DMS79 (cell line): ENCODE data around the gene PGAM5.

Experiments
- DNase-seq: peaks from one replicate; lab custom pipeline; 2025; lab: John Stamatoyannopoulos, UW

The PGAM5 gene

GRCh38 chr12:132720606-132721345, 10.1 kb downstream of the PGAM5 start:
- no peak for DNase-seq

DNA sequence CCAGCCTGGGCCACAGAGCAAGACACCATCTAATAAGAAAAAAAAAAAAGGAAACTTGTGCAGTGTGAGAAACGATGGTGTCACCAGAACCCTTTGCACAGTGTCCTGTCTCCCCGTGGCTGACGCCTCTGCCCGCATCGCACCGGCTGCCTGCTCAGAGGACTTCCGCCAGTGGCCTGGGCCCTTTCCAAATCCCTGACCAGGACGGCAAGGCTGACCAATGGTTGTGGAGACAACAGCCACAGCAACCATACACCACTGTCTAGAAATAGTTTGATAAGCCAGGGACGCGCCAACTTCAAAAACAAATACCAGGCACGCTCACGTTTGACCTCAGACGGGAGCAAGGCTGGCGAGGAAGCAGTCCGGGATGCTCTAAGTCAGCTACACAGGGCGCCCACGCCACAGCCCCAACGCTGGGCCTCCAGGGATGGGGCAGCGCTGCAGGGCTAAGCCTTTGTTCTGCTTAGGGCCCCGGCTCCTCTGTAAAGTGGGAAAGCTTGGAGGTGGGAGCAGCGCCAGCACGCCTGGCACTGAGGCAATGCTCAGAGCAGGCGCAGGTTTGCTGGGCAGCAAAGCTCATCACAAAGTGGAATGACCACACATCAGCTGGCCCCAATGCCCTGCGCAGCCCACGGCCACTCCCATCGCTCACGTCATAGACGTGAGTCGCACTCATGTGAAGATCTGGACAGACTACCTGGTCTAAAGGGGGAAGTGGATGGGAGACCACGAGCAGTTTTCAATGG, 12.5 kb downstream of the PGAM5 start:
- DNase-seq: no peak

GRCh38 chr12:132723764-132724140, 13.1 kb downstream of the PGAM5 start:
- no peak for DNase-seq

DNA sequence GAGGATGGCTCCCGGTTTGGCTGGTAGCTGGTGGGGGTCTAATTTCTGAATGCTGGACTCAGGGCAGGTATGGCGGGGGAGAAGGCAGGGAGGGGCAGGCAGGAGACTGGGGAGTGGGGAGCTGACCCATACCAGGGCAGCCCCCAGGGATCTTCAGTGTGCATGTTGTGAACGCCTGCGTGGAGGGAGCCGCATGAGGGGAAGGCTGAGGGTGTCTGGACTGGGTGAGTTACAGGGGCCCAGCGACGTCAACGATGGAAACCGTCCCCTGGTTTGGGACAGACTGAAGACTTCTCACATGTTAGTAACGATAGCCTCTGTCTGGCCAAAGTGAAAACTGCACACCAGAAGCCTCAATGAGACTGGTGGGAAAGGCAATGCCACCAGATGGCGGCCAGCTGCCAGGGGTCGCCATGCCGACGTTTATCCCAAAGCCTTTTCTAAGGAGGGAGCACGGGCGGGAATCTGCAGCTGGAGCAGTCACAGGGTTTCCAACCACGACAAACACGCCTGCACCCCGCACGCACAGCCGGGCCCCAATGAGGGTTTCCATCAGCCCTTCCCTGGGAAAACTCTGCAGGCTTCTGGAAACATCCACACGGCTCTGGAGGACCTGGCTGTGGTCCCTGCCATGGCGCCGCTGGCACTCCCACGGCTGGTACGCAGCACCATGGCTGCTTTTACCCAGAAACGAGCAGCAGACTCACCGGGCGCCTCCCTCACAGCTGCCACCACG, 14.0 kb downstream of the PGAM5 start:
- DNase-seq: no peak

DNA sequence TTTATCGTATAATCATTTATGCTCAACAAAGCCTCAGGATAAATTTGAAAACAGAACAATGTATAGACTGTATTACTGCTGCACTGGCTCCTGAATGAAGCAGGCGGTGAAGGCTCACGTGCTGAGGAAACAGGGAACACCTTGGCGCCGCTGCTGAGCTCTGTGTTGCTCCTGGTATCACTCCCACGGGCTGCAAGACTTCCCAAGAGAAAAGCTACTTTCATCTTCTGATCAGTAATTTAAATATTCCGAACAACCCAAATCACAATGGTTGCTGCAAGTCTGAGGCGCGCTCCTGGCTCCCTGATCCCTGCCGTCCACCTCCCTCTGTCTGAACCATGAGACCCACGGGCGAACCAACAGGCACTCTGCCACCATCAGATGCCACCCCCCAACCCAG, 15.7 kb downstream of the PGAM5 start:
- DNase-seq: no peak

GRCh38 chr12:132727091-132727794, 16.6 kb downstream of the PGAM5 start:
- no peak for DNase-seq

DNA sequence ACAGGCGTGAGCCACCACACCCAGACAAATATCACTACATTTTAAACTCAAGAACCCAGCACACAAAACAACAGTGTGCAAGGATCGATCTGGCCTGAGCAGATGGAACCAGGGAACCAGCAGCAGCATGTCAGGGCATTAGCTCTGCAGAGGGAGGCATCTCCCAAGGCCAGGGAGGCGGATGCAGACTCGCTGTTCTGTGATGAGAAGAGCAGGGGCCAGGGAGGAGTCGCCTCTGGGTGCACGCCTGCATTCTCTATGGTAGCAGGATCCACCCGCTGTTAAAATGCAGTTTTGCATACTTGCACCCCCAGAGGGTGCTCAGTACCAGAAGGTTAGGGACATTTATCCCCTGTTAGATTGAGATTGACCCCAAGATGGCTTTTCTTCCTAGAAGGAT, 17.9 kb downstream of the PGAM5 start:
- DNase-seq: no peak

DNA sequence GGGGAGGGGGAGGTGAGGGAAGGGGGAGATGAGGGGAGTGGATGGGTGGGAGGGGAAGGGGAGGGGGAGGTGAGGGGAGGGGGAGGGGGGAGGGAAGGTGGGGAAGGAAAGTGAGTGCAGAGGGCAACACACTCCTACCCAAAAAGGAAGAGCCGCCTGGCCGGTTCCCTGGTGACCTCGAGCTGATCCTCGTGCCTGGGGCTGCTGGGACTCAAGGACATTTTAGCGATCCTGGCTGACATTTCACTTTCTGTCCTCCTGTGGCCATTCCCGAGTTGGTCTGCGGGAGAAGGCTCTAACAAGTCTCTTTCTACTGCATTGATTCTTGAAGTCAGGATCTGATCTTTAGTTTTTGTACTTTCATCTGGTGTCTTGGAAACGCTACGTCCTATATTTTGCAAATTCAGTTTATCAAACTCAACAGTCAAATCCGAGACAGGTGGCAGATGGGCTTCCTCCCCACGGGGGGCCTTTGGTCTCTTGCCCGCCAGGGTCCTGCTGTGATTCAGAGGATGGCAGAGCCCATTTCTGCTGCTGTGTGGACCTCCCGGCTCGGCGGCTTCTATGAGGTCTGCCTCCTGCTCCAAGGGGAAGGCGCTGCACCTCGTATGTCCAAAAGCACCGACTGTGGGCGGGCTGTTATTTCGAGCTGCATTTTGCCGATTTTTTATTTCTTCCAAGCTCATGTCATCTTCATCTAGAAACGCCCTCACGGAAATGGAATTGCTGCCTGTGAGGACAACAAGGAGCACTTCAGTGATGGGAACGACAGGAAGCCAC, 19.1 kb downstream of the PGAM5 start:
- DNase-seq: no peak

- DNase-seq: no peak
Observed at GRCh38 chr12:132730353-132730752, 19.7 kb downstream of the PGAM5 start.

DNA sequence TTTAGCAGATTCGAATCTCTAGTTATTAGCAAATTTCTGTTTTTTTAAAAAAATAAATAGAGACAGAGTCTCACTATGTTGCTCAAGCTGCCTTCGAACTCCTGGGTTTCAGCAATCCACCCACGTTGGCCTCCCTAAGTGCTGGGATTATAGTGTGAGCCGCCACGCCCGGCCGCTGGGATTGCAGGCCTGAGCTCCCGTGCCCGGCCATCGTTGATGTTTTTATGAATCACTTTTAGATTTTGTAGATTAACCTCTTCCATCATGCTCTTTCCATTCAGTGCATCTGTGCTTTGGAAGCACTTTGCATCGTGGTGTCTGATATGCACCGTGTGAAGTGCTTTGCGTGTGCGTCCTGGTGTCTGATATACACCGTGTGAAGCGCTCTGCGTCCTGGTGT, 20.9 kb downstream of the PGAM5 start:
- DNase-seq: no peak

- no peak for DNase-seq
Observed at GRCh38 chr12:132734206-132734605, 23.6 kb downstream of the PGAM5 start.

DNA sequence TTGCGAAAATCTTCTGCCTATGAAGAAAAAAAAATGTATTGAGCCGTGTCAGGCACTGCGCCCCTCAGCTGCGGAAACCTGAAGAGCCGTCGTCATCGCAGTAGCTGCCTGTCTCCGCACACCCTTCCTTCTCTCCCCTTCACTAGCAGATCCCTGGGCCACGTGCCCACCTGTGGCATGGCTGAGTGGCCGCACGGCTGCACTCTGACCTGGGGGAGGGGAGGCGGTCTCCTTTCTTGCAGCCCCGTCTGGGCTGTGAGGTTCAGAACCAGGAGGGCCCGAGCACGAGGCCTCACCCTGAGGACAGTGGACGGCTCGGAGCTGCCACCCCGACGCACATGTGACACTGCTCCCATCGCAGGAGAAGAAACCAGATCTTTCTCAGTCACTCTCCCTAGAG, 24.9 kb downstream of the PGAM5 start:
- DNase-seq: no peak

- DNase-seq: no peak
Observed at GRCh38 chr12:132736378-132736777, 25.7 kb downstream of the PGAM5 start.

DNA sequence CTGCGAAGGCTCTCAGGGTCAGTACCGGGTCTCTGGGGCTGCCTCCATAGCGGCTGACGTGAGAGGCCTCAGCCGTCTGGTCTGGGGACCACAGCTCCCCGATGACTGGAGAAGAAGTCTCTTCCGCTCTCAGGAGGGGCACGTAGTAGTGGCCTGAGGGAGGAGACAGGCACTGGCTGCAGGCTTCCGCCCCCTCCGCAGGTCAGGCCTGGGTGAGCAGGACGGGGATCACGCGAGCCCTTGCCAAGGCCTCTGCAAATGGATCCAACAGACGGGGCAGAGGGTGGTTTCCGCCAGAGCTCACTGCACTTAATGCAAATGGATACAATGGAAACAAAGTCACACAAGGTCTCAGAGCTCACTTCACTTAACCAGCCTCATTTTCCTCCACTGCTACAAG, 26.3 kb downstream of the PGAM5 start:
- DNase-seq: no peak

DNA sequence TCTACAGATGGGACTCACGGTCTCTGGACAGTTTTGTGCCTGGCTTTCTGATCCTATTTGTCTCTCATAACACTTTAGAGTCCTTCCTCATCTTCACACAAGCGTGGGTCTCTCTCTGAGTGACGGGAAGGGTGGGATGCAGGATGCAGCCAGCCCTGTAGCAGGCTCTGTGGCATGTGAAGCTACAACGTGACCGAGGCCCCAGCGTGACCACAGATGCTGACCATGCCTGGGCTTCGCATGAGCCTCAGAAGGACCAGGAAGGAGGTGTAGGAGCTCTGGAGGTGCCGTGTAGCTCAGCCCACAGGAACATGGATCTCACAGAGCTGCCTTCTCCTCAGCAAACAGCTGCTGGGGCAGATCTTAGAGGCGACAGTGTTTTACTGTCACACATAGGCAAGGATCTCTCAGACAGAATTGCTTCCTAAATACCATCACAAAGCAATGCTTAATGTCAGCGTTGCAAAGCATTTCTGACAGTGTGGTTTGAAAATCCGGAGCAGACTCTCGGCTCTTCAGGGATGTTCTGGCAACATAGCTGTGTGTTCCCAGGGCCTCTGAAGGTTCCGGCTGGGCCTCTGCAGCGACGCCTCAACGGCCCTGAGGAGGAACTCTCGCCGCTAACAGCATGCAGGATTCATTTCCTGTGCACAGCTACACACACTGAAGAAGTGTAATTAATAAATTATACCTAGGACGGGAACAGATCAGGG, 29.1 kb downstream of the PGAM5 start:
- no peak for DNase-seq

DNA sequence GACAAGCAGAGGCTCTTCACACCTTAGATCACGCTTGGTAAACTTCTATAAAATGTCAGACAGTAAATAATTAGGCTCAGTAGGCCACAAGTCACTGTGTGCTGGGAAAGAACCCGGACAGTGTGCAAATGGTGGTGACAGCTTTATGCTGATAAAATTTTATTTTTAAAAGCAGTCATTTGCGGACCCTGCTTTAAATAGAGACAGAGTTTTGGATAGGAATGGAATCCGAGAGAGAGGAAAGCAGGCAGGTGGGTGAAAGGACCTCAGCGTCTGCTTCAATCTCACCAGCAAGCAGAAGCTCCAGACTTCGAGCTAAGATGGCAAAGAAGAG, 29.6 kb downstream of the PGAM5 start:
- no peak for DNase-seq

GRCh38 chr12:132740652-132741051, 30.0 kb downstream of the PGAM5 start:
- no peak for DNase-seq

- no peak for DNase-seq
Observed at GRCh38 chr12:132741620-132742019, 31.0 kb downstream of the PGAM5 start.

DNA sequence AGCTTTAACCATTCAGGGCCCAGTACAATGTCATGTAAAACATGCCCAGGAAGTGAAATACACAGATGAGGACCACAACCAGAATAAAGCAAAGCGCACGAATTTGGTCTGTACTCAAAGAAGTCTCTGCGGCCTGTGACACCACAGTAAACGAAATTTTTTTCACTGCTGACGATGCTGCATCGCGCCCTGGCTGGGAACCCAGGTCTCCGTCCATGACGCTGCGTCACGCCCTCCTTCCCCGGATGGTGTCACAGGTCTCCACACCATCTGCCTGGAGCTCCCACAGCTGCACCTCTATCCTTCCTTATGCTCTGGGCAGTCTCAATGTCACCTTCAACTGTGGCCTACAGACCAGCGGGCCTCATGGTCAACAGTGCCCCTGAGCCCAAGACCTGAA, 33.2 kb downstream of the PGAM5 start:
- no peak for DNase-seq

- no peak for DNase-seq
Observed at GRCh38 chr12:132746613-132747012, 36.0 kb downstream of the PGAM5 start.

DNA sequence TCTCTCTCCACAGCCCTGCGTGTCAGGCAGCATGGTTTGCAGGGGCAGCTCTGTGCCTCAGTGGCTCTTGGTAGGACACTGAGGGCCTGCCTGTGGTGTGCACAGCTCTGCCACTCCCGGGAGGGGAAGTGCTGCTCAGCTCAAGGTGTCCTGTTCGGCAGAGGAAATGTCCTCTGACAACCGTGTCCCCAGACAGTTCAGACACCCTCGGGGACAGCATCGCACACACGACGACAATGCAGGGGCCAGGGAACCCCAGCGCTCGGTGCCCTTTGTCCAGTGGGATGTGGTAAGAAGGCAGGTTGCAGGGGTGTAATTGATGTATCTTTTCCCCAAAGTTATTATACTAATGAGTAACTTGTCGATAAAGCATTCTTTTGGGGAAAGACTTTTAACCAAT, 36.8 kb downstream of the PGAM5 start:
- no peak for DNase-seq
